Activated CD4-positive, CD25-positive, alpha-beta regulatory T cell (primary cell): ENCODE results near the gene SHH.

Experiments used
- DNase-seq, 4 experiments: peaks; one replicate each; lab custom pipeline; 2025; lab: John Stamatoyannopoulos, UW

The SHH gene

DNA sequence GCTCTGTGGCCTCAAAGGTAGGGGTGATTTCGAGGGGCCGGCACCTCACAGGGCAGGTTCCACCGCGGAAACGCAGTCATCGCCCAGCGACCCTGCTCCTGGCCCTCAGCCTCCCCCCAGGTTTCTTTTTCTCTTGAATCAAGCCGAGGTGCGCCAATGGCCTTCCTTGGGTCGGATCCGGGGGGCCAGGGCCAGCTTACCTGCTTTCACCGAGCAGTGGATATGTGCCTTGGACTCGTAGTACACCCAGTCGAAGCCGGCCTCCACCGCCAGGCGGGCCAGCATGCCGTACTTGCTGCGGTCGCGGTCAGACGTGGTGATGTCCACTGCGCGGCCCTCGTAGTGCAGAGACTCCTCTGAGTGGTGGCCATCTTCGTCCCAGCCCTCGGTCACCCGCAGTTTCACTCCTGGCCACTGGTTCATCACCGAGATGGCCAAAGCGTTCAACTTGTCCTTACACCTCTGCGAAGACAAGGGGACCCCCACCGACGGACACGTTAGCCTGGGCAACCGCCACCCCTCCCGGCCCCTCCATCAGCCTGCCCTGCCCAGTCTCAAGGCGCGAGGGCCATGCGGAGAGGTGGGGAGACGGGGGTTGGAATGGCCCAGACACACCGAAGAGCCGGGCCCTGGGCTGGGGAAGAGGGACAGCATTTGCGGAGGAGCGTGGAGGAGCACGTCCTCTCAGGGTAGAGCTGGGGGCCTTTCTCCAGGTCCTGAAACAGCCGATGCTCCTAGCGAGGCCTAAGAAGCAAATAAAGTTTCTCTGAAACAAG is 6.0 kb downstream of the SHH start:
- no peak for DNase-seq

GRCh38 chr7:155805826-155806095 is 6.5 kb downstream of the SHH start:
- no peak for DNase-seq

DNA sequence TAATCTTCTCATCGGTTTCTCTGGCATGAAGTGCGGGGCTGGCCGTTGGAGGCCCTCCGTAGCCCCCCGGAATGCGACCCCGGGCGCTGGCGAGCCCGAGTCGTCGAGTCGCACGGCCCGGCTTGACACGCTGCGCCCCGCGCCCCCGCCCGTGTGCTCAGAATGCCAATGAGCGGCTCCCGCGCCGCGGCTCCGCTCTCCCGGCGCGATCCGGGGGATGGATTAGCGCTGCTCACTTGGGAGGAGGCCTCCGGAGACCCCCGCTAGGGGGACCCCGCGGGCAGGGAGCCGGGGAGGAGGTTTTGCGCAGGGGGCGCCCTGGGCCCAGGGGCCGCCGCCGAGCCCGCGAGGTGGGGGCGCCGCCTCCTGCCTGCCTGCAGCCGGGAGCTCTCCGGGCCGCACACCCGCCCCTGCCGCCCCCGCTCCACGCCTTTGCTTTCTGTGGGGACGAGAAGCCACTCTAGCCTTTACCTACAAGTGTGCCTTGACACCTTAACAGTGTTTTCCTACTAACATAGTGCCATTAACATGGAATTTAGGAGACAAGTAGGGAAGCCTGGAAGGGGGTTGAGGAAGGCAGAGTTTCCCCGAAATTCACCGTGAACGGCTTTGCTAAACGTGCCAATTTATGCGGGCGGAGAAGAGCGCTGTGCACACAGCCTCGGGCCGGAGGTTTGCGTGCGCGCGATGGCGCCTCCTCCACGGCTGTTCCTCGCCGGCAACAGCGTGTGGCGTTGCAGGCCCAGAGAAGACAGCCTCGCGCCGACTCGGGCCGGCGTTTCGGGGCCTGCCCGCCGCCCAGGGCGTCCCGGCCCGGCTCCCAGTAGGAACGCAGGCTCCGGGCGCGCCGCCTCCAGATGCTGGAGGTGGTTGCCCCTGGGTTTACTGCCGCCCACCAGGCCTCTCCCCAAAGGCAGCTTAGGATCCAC is 7.1 kb downstream of the SHH start:
- peak in 2 of 4 experiments; percentile 9 to 11 for DNase-seq

GRCh38 chr7:155804431-155804831 is 7.8 kb downstream of the SHH start:
- no peak for DNase-seq

GRCh38 chr7:155803418-155804376 is 8.6 kb downstream of the SHH start:
- DNase-seq: no peak

DNA sequence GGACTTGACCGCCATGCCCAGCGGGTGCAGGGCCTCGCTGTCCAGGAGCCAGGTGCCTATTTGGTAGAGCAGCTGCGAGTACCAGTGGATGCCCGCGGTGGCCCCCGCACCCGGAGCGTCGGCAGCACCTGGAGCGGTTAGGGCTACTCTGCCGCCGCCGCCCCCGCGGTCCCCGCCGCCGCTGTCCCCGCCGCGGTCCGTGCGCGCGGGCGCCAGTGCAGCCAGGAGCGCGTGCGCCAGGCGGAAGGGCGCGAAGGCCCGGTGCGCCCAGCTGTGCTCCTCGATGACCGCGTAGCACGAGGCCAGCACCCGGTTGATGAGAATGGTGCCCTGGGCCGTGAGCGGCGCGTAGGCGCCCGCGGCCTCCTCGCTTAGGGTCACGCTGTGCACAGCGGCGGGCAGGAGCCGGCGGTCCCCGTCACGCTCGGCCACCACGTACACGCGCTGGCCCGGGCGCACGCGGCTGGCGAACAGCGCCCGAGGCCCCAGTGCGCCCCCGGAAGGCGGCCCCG is 9.3 kb downstream of the SHH start:
- DNase-seq: no peak

GRCh38 chr7:155802291-155802690 is 10.0 kb downstream of the SHH start:
- DNase-seq: no peak

DNA sequence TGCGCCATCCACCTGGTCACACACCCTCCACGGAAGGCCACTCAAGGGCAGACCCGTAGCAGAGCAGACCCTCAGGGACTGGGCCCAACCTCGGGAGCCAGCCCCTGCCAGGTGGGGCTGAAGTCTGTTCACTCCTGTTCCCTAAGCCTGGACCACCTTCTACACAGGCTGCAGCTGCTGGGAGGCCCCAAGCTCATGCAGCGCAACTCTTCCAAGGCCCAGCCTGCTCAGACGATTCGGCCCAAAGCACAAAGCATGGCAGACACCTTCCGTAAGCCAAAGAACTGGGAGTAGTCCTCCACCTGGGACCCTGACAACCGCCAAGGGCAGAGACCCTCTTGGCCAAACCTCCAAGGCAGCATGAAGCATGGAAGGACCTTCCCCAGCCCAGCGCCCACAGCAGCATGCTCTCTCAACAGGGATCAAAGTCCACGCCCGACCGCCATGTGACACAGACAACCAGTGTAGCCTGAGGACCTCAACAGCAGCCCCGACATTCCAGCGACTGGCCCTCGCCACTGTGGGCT is 11.5 kb downstream of the SHH start:
- no peak for DNase-seq

DNA sequence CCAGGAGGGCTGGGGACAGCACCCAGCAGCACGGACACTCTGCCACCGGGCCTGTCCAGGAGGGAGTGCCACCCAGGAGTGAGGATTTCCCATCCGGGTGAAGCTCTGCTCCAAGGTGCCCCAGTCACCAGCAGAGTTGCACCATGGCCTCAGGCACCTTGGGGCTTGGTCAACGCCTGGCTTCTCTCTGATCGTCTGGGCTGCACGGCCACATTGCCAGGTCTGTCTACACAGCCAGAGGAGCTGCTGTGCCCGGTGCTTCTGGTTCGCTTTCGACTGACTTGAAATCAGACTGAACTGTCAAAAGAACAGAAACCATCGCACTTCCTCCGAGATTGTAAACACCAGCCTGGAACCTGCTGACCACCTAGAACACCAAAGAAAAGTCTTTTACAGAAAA is 12.0 kb downstream of the SHH start:
- DNase-seq: no peak

DNA sequence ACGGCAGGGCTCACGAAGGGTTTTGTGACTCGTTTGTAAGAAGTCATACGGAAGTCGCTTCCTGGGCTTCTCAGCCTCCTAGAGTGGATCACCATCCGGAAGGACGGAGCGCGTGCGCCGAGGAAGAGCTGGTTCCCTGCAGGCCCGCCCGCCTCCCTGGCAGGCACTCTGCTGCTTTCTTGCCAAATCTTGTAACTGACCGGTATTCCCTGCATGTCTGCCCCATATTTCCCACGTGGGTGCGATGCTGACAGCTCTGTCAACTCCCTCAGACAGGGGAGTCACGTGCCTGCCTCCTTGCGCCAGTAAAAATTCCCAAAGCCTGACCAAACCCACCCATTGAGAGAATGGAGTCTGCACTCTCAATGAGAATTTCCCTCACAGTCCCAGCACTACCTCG is 12.7 kb downstream of the SHH start:
- no peak for DNase-seq

GRCh38 chr7:155798673-155799439 is 13.4 kb downstream of the SHH start:
- DNase-seq: no peak

DNA sequence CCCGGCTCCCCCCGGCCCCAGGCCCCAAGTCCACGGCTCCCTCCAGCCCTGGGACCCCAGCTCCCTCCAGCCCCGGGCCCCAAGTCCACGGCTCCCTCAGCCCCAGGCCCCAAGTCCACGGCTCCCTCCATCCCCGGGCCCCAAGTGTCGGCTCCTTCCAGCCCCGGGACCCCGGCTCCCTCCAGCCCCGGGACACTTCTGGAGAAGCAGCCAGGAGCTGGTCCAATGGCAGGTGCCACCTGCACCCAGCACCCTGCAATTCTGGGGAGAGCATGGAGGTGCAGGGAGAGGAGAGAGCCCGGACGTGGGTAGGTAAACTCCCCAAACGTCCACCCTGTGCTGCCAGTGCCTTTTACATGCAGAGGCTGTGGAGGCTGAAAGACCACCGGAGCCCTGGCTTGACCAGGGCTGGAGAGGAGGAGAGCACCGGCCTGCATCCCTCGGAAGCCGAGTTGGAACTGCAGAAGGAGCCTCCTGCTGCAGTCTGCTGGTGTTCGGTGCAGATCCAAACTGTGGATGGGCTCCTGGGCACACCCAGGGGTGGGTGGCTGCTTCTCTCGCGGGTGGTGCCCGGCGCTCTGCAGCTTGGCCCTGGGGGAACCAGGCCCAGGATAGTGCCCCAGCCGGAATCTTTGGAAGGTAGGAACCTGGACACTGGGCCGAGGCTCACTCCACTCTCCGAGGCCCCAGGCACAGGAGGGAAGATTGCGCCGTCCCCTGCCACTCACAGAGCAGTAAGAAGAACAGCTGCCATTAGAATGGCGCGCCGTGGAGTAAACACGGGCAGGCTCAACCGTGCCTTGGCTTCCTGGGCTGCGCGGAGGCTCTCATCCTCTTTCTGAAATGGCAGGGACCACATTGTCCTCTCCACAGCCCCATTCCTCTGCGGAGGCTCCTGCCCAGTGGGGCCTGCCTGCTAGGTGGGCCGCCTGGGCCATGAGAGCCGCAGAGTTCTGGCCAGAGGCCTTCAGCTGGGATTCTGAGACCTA is 14.7 kb downstream of the SHH start:
- DNase-seq: no peak

- DNase-seq: peak; percentile 25 to 66 (median 50)
Measured at GRCh38 chr7:155796381-155797261, 15.6 kb downstream of the SHH start.

GRCh38 chr7:155795951-155796350 is 16.3 kb downstream of the SHH start:
- no peak for DNase-seq

DNA sequence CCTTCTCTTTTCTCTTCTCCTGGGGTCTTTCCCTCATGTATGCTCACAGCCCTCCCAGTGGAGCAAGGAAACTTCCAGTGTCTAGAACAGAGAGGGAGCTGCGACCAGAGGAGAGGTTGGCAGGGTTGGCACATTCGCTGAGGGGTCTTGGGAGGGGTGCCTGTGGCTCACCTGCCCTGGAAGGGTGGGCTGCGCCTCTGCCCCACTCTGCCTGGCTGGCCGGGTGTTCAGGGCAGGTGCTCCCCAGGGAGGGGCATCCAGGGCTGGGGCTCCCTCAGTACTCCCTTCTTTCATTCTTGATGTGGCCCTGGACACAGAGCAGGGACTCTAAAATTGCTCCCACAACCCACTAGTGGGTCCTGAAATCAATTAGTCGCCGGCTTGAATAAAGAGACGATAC is 16.9 kb downstream of the SHH start:
- DNase-seq: no peak

- no peak for DNase-seq
Measured at GRCh38 chr7:155794196-155794595, 18.1 kb downstream of the SHH start.

DNA sequence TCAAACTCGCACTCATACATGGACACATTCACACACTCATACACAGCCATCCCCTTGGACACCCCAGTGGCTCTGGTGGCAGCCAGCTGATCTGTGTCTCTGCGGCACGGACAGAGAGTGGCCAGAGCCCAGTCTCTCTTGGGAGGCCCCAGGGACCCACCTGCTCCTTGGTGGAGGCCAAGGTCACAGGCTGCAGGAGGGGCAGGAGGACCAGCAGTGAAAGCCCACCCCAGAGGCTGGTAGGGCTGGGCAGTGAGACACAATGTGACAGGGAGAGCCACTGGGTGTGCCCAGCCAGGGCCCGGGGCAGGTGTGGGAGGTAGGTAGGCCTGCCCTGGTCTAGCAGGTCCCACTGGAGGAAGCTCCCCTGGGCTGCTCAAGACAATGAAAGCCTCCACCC is 18.5 kb downstream of the SHH start:
- no peak for DNase-seq

DNA sequence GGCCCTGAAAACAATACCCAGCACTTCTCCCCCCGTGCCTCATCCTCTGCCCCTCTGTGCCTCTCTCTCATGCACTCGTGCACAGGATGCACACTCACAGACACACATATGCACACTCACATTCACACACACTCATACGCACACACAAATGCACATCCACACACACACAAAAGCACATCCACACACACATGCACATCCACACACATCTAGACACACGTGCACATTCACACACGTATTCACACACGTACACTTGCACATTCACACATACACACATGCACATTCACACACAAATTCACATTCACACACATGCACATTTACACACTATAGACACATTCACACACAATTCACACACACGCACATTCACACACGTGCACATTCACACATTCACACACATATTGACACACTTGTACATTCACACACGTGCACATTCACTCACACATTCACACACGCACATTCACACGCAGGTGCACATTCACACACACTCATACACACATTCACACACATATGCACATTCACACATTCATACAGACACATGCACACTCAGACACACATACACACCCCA is 19.2 kb downstream of the SHH start:
- no peak for DNase-seq
